ENCODE data around the gene TMEM169. TPM values are rescaled to one million over a fixed set of nuclear protein-coding genes. Genes with fewer than 3 reads are reported as not detected.
A peak's percentile ranks its signal among the peaks of the same experiment; 100 is the strongest.

Gene TMEM169
- total and polyA plus RNA-seq, 10 of the 15 experiments (the other 5 are each of a cell fraction or from before 2014, with no cell fraction given), result 0.23 to 3.2 (median 2.3) TPM

DNA sequence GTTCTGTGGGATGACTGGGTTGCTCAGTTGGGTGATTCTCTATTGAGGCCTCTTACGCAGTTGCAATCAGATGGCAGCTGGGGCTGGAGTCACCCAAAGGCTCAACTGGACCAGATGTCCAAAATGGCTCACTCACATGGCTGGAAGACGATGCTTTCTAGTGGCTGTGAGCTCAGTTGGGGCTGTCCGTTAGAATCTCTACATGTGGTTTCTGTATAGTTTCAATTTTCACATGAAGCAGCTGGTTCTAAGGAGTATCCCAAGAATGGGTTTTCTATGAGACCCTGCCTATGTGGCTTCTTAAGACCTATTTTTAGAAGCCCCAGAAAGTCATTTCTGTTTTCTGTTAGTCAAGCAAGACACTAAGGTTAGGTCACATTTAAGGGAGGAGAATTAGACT lies 31.9 kb downstream of the TMEM169 start (continued):
- peak; percentile 4; the same call in 1 of the 2 replicates for TF ChIP-seq TAF1 (IDR thresholded peaks at IDR 0.05; ENCODE audit: borderline replicate concordance, low read depth, low read length)
- no peak for TF ChIP-seq HCFC1 (IDR thresholded peaks at IDR 0.05; ENCODE audit: low read length)
- TF ChIP-seq FOXK2 (IDR thresholded peaks at IDR 0.05), result no peak
- peak; percentile 64; the same call in 1 of the 2 replicates for TF ChIP-seq IRF4 (IDR thresholded peaks at IDR 0.05; ENCODE audit: low read depth, low read length)
- TF ChIP-seq SREBF1 (IDR thresholded peaks at IDR 0.05; ENCODE audit: low read length), result no peak
- TF ChIP-seq RELB (IDR thresholded peaks at IDR 0.05; ENCODE audit: low read depth), result no peak
- TF ChIP-seq, protein P1, sequence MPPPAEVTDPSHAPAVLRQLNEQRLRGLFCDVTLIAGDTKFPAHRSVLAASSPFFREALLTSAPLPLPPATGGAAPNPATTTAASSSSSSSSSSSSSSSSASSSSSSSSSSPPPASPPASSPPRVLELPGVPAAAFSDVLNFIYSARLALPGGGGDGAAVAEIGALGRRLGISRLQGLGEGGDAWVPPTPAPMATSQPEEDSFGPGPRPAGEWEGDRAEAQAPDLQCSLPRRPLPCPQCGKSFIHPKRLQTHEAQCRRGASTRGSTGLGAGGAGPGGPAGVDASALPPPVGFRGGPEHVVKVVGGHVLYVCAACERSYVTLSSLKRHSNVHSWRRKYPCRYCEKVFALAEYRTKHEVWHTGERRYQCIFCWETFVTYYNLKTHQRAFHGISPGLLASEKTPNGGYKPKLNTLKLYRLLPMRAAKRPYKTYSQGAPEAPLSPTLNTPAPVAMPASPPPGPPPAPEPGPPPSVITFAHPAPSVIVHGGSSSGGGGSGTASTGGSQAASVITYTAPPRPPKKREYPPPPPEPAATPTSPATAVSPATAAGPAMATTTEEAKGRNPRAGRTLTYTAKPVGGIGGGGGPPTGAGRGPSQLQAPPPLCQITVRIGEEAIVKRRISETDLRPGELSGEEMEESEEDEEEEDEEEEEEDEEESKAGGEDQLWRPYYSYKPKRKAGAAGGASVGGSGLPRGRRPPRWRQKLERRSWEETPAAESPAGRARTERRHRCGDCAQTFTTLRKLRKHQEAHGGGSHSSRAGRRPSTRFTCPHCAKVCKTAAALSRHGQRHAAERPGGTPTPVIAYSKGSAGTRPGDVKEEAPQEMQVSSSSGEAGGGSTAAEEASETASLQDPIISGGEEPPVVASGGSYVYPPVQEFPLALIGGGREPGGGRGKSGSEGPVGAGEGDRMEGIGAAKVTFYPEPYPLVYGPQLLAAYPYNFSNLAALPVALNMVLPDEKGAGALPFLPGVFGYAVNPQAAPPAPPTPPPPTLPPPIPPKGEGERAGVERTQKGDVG (CRISPR knock-in tag; IDR thresholded peaks at IDR 0.05), result no peak
- TF ChIP-seq, protein P2, sequence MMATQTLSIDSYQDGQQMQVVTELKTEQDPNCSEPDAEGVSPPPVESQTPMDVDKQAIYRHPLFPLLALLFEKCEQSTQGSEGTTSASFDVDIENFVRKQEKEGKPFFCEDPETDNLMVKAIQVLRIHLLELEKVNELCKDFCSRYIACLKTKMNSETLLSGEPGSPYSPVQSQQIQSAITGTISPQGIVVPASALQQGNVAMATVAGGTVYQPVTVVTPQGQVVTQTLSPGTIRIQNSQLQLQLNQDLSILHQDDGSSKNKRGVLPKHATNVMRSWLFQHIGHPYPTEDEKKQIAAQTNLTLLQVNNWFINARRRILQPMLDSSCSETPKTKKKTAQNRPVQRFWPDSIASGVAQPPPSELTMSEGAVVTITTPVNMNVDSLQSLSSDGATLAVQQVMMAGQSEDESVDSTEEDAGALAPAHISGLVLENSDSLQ (IDR thresholded peaks at IDR 0.05), result peak; percentile 73; the same call in 1 of the 2 replicates
- TF ChIP-seq FOXM1 (IDR thresholded peaks at IDR 0.05; ENCODE audit: low read depth, low read length), result peak; percentile 93
- no peak for TF ChIP-seq HDGF (IDR thresholded peaks at IDR 0.05)
- no peak for TF ChIP-seq SP1 (IDR thresholded peaks at IDR 0.05; ENCODE audit: low read depth, low read length)
- TF ChIP-seq NFYB (IDR thresholded peaks at IDR 0.05; ENCODE audit: insufficient read depth, low read depth, low read length), result 0 out of 2 replicates have a peak, but pooled peaks have one; percentile 19
- TF ChIP-seq BCLAF1 (IDR thresholded peaks at IDR 0.05), result no peak
- no peak for TF ChIP-seq ZNF207 (IDR thresholded peaks at IDR 0.05; ENCODE audit: borderline replicate concordance)
- TF ChIP-seq ZBED1 (IDR thresholded peaks at IDR 0.05; ENCODE audit: borderline replicate concordance), result peak; percentile 30; the same call in 1 of the 2 replicates
- TF ChIP-seq RELA (IDR thresholded peaks at IDR 0.05; ENCODE audit: borderline replicate concordance, partially characterized antibody), result no peak
- no peak for TF ChIP-seq YBX1 (IDR thresholded peaks at IDR 0.05)
- no peak for TF ChIP-seq ZNF622 (IDR thresholded peaks at IDR 0.05)
- TF ChIP-seq ZNF592 (IDR thresholded peaks at IDR 0.05), result no peak
